ENCODE results near the gene FOXF1.

GRCh38 chr16:86467490-86467889, 42.8 kb upstream of the FOXF1 start:
- TF ChIP-seq POLR2A (IDR thresholded peaks at IDR 0.05): no peak
- TF ChIP-seq CTCF (IDR thresholded peaks at IDR 0.05): no peak
- TF ChIP-seq EP300 (IDR thresholded peaks at IDR 0.05): no peak

All from upper lobe of left lung (tissue), 4 donors.